Mesenchymal stem cell (in vitro differentiated cells and primary cell): Measurements from ENCODE around the gene ATP6V1G1. TPM values are rescaled to one million over a fixed set of nuclear protein-coding genes. Genes with fewer than 3 reads are reported as not detected.

Source experiments
- DNase-seq: peaks from one replicate; pipeline ENCODE4 v3.0.0-alpha.2; 2013
- H2AFZ ChIP-seq: one replicate; pipeline ENCODE4 v1.6.1; 2013; ENCODE audit warnings: low read depth, mild to moderate bottlenecking, control low read depth, inconsistent platforms, low read length, moderate library complexity
- H2AK5ac ChIP-seq: 2 replicates; pipeline ENCODE4 v1.6.1; 2013; ENCODE audit warnings: low read length, moderate library complexity, mild to moderate bottlenecking, inconsistent platforms; ENCODE audit not compliant: severe bottlenecking
- H2BK120ac ChIP-seq: one replicate; pipeline ENCODE4 v1.6.1; 2013; ENCODE audit warnings: low read depth, mild to moderate bottlenecking, inconsistent platforms, low read length, moderate library complexity
- H2BK12ac ChIP-seq, 2 experiments: one replicate each; pipeline ENCODE4 v1.6.1; 2013; ENCODE audit warnings: inconsistent platforms in 2 of 2, low read length in 2 of 2, mild to moderate bottlenecking in 2 of 2, moderate library complexity in 2 of 2, control low read depth in 1 of 2
- H2BK15ac ChIP-seq: one replicate; pipeline ENCODE4 v1.6.1; 2013; ENCODE audit warnings: mild to moderate bottlenecking, low read depth, inconsistent platforms; ENCODE audit not compliant: poor library complexity, severe bottlenecking
- H2BK5ac ChIP-seq: 2 replicates; pipeline ENCODE4 v1.6.1; 2013; ENCODE audit warnings: low read depth, mild to moderate bottlenecking, low read length, control low read depth, inconsistent platforms; ENCODE audit not compliant: poor library complexity, severe bottlenecking
- H3K14ac ChIP-seq, 2 experiments: one replicate each; pipeline ENCODE4 v1.6.1; 2013; ENCODE audit warnings: inconsistent platforms in 2 of 2, low read length in 2 of 2, control low read depth in 1 of 2, mild to moderate bottlenecking in 1 of 2, moderate library complexity in 1 of 2
- H3K18ac ChIP-seq, 2 experiments: one replicate each; pipeline ENCODE4 v1.6.1; 2013; ENCODE audit warnings: inconsistent platforms in 2 of 2, low read length in 2 of 2, control low read depth in 1 of 2, low read depth in 1 of 2, mild to moderate bottlenecking in 1 of 2
- H3K23ac ChIP-seq, 2 experiments: one replicate each; pipeline ENCODE4 v1.6.1; 2013; ENCODE audit warnings: inconsistent platforms in 2 of 2, low read length in 2 of 2, mild to moderate bottlenecking in 2 of 2, moderate library complexity in 2 of 2, control low read depth in 1 of 2
- H3K27ac ChIP-seq: 2 replicates; pipeline ENCODE4 v1.5.1; 2013; ENCODE audit warnings: mild to moderate bottlenecking, moderate library complexity, low read length, control low read depth, inconsistent platforms; ENCODE audit not compliant: poor library complexity, severe bottlenecking
- H3K27me3 ChIP-seq, 2 experiments: 2 replicates each; pipeline versions ENCODE4 v1.6.1 to v1.7.0; 2013; ENCODE audit warnings: low read length in 2 of 2, mild to moderate bottlenecking in 2 of 2, moderate library complexity in 2 of 2, control low read depth in 1 of 2, inconsistent platforms in 1 of 2; ENCODE audit not compliant: control insufficient read depth in 1 of 2, insufficient read depth in 1 of 2
- H3K36me3 ChIP-seq, 2 experiments: 2 replicates each; pipeline versions ENCODE4 v1.6.1 to v1.7.0; 2013; ENCODE audit warnings: low read length in 2 of 2, control low read depth in 1 of 2, inconsistent platforms in 1 of 2, low read depth in 1 of 2, mild to moderate bottlenecking in 1 of 2; ENCODE audit not compliant: insufficient read depth in 2 of 2, control insufficient read depth in 1 of 2
- H3K4ac ChIP-seq, 2 experiments: one replicate each; pipeline ENCODE4 v1.6.1; 2013; ENCODE audit warnings: inconsistent platforms in 2 of 2, low read length in 2 of 2, mild to moderate bottlenecking in 2 of 2, moderate library complexity in 2 of 2, control low read depth in 1 of 2, low read depth in 1 of 2
- H3K4me1 ChIP-seq: 2 replicates; pipeline ENCODE4 v1.6.1; 2013; ENCODE audit warnings: low read depth, low read length, control low read depth; ENCODE audit not compliant: control insufficient read depth, insufficient read depth
- H3K4me2 ChIP-seq: 2 replicates; pipeline ENCODE4 v1.6.1; 2013; ENCODE audit warnings: low read length, mild to moderate bottlenecking, inconsistent platforms; ENCODE audit not compliant: poor library complexity, severe bottlenecking
- H3K4me3 ChIP-seq, 2 experiments: 2 replicates each; pipeline versions ENCODE4 v1.5.1 to v1.7.0; 2013; ENCODE audit warnings: low read length in 2 of 2, mild to moderate bottlenecking in 2 of 2, control low read depth in 1 of 2, low read depth in 1 of 2; ENCODE audit not compliant: insufficient read depth in 1 of 2
- H3K79me1 ChIP-seq: replicated peaks from 2 replicates; pipeline ENCODE4 v1.6.1; 2013; ENCODE audit warnings: mild to moderate bottlenecking, control low read depth, low read length, inconsistent platforms; ENCODE audit not compliant: poor library complexity, severe bottlenecking
- H3K9ac ChIP-seq: 2 replicates; pipeline ENCODE4 v1.7.0; 2013; ENCODE audit warnings: mild to moderate bottlenecking, low read length, moderate library complexity
- H3K9me3 ChIP-seq: 2 replicates; pipeline ENCODE4 v1.7.0; 2013; ENCODE audit warnings: mild to moderate bottlenecking, low read length; ENCODE audit not compliant: control insufficient read depth
- H4K8ac ChIP-seq: one replicate; pipeline ENCODE4 v1.6.1; 2013; ENCODE audit warnings: inconsistent platforms, mild to moderate bottlenecking, low read length, moderate library complexity
- H4K91ac ChIP-seq: one replicate; pipeline ENCODE4 v1.6.1; 2013; ENCODE audit warnings: mild to moderate bottlenecking, low read length, inconsistent platforms
- WGBS: methylation state at CpG from one replicate; pipeline ENCODE4 v1.1.7; 2013; ENCODE audit warnings: mixed read lengths; 5-methylcytosine and 5-hydroxymethylcytosine counted together
- small RNA-seq: library from polyadenylated mRNA; stranded (forward); fragments of <200 nt; extraction: miRNeasy Mini kit (QIAGEN cat#:217004); gene quantifications from one replicate; pipeline ENCODE3, GENCODE V24; 2013; ENCODE audit warnings: low read depth

ATP6V1G1 gene

GRCh38 chr9:114641967-114642366 lies 54.4 kb downstream of the ATP6V1G1 start:
- Histone ChIP-seq H4K91ac (no peak overlapping the region), H3K23ac (no peak overlapping the region), H3K18ac (no peak overlapping the region), H3K79me1 (no peaks in the 10 kb centered on the region), H3K4me3 (no peak overlapping the region), H2BK5ac (no peak overlapping the region), H3K27ac (no peak overlapping the region), H2AFZ (no peak overlapping the region), H3K9me3 (no peaks in the 10 kb centered on the region), H3K9ac (no peak overlapping the region), H3K4me2 (no peak overlapping the region), H3K27me3 (no peaks in the 10 kb centered on the region), H3K4me1 (no peaks in the 10 kb centered on the region), H2AK5ac (no peak overlapping the region), H3K14ac (no peak overlapping the region), H2BK12ac (no peak overlapping the region), H3K4ac (no peak overlapping the region), H4K8ac (no peak overlapping the region), H3K36me3 (peaks cover 24% of the 10 kb centered on the region in 2 experiments), H2BK120ac (no peak overlapping the region), H2BK15ac (no peak overlapping the region)
- DNase-seq: no peak
- WGBS: 96% methylated on average over 1 of the region's 1 CpG

- Histone ChIP-seq H4K91ac (no peak overlapping the region), H3K4me1 (no peaks in the 10 kb centered on the region), H3K4ac (no peak overlapping the region), H2BK12ac (no peak overlapping the region), H3K9ac (no peak overlapping the region), H3K4me2 (no peak overlapping the region), H3K79me1 (no peaks in the 10 kb centered on the region), H2BK15ac (no peak overlapping the region), H2AK5ac (no peak overlapping the region), H3K27ac (no peak overlapping the region), H2BK5ac (no peak overlapping the region), H3K27me3 (no peaks in the 10 kb centered on the region), H4K8ac (no peak overlapping the region), H3K36me3 (peaks cover 24% of the 10 kb centered on the region in 2 experiments), H3K14ac (no peak overlapping the region), H3K18ac (no peak overlapping the region), H2BK120ac (no peak overlapping the region), H3K9me3 (no peaks in the 10 kb centered on the region), H3K4me3 (no peak overlapping the region), H3K23ac (no peak overlapping the region), H2AFZ (no peak overlapping the region)
- WGBS: 96% methylated on average over 8 of the region's 8 CpGs
- no peak for DNase-seq
These were observed 55.4 kb downstream of the ATP6V1G1 start for GRCh38 chr9:114643001-114643400.

- H3K9ac ChIP-seq: no peak overlapping the region
- no peak overlapping the region for H3K27ac ChIP-seq
- WGBS: 96% methylated on average over 5 of the region's 5 CpGs
- H3K4me2 ChIP-seq: no peak overlapping the region
- H4K8ac ChIP-seq: no peak overlapping the region
- H2AFZ ChIP-seq: no peak overlapping the region
- H3K27me3 ChIP-seq: no peaks in the 10 kb centered on the region
- no peak overlapping the region for H3K14ac ChIP-seq
- no peak overlapping the region for H3K4me3 ChIP-seq
- H3K4me1 ChIP-seq: no peaks in the 10 kb centered on the region
- H3K36me3 ChIP-seq: peaks cover 20 to 24% of the 10 kb centered on the region in 2 experiments
- H3K23ac ChIP-seq: no peak overlapping the region
- DNase-seq: no peak
- H3K4ac ChIP-seq: no peak overlapping the region
- H2BK120ac ChIP-seq: no peak overlapping the region
- H3K9me3 ChIP-seq: no peaks in the 10 kb centered on the region
- H2AK5ac ChIP-seq: no peak overlapping the region
- H2BK15ac ChIP-seq: no peak overlapping the region
- H2BK5ac ChIP-seq: no peak overlapping the region
- no peak overlapping the region for H3K18ac ChIP-seq
- H3K79me1 ChIP-seq: no peaks in the 10 kb centered on the region
- H4K91ac ChIP-seq: no peak overlapping the region
- H2BK12ac ChIP-seq: no peak overlapping the region
These were observed 56.3 kb downstream of the ATP6V1G1 start for GRCh38 chr9:114643896-114644295.

Small RNA genes lying within 50 kb of the gene (small RNA-seq; reads per million reads assigned to genes)
- gene RF00019: not detected
